Measurements from ENCODE around the gene CAPN7.

The CAPN7 gene

DNA sequence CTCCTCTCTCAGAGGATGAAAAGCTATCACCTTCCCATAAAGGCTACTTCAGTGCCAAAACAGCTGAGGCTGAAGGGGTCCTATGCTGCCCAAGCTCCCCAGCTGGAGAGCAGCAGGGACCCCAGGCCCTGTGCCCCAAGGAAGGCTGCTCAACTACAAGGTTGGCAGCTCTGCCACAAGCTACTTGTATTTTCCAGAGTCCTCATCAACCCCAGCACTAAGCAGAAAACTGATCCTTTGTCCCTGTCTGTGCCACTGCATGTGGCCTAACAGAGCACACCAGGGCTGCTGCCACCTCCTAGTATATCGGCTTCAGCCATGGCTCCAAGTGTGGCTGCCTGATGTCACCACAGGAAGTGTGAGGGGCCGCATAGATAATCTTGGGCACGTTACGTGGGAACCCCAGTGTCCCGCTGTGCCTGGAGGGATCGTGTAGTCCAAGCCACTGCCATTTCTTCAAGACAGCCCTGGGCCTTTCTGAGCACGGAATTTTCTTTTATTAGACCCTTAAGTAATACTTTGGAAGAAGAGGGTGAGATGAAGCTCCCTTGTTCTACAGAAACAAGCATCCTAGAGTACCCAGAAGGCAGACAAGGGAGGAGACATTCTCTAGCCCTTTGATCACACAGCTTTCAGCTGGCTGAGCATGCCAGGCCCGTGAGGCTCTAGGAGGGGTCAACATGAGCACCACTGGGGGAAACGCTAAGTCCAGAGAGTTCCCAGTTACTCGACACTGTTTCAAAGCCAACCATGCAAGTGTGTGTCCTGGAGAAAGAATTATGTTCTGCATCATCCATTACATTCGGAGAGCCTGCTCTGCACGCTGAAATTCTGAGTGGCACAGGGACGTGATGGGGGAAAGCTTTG is 60.7 kb downstream of the CAPN7 start:
- no peak overlapping the region for H3K4me3 Mint-ChIP-seq
- H3K36me3 Mint-ChIP-seq (ENCODE audit: low read depth), result peaks cover 20% of the 10 kb centered on the region
- no peak overlapping the region for H3K27ac Mint-ChIP-seq
- peaks cover 31% of the 10 kb centered on the region for H3K4me1 Mint-ChIP-seq (ENCODE audit: low read depth)
- H3K9me3 Mint-ChIP-seq, result no peaks in the 10 kb centered on the region
- H3K27me3 Mint-ChIP-seq, result no peaks in the 10 kb centered on the region
- intact Hi-C loops (cut with micrococcal nuclease), result no loop called here

DNA sequence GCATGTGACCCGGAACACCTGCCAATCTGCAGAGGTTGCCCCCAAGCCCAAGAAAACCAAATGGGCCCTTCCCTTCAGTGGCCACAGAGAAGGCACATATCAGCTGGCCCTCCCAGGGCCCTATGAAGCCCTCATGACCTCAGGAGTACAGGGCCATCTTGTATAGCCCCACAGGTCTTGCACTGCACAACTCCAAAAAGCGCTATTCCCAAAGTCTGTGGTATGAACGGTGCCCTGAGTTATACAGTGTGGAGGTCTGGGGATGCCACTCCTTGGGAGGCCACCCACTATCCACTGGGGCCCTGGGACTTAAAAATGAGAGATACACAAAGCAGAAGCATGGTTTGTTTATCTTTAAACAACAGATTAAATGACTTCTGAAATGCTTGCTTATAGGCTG is 61.5 kb downstream of the CAPN7 start:
- Mint-ChIP-seq H3K4me1 (ENCODE audit: low read depth) (peaks cover 38% of the 10 kb centered on the region), H3K36me3 (ENCODE audit: low read depth) (peaks cover 16% of the 10 kb centered on the region), H3K9me3 (no peaks in the 10 kb centered on the region), H3K27ac (no peak overlapping the region), H3K27me3 (no peaks in the 10 kb centered on the region), H3K4me3 (no peak overlapping the region)
- intact Hi-C loops (cut with micrococcal nuclease), result no loop called here

- Mint-ChIP-seq H3K27ac (no peak overlapping the region), H3K4me3 (no peak overlapping the region), H3K9me3 (no peaks in the 10 kb centered on the region), H3K36me3 (ENCODE audit: low read depth) (peaks cover 16% of the 10 kb centered on the region), H3K27me3 (no peaks in the 10 kb centered on the region), H3K4me1 (ENCODE audit: low read depth) (peaks cover 45% of the 10 kb centered on the region)
- intact Hi-C loops (cut with micrococcal nuclease), result loop anchor here (1.0 to 2.0 kb wide), 5 partner anchors 27 to 289 kb away; partner anchors contain the start of gene SH3BP5
Measured at GRCh38 chr3:15268033-15268631, 62.1 kb downstream of the CAPN7 start.

- no peaks in the 10 kb centered on the region for H3K27me3 Mint-ChIP-seq
- peak overlapping the region; percentile 85 for H3K27ac Mint-ChIP-seq
- H3K4me3 Mint-ChIP-seq, result peak overlapping the region; percentile 64
- H3K36me3 Mint-ChIP-seq (ENCODE audit: low read depth), result peaks cover 16% of the 10 kb centered on the region
- H3K9me3 Mint-ChIP-seq, result no peaks in the 10 kb centered on the region
- H3K4me1 Mint-ChIP-seq (ENCODE audit: low read depth), result peaks cover 57% of the 10 kb centered on the region
- intact Hi-C loops (cut with micrococcal nuclease), result loop anchor here (2.0 kb wide), 2 partner anchors 25 to 287 kb away; no protein-coding TSS in a partner anchor
Measured at GRCh38 chr3:15269091-15269989, 63.3 kb downstream of the CAPN7 start.

- H3K4me1 Mint-ChIP-seq (ENCODE audit: low read depth), result peaks cover 73% of the 10 kb centered on the region
- no peaks in the 10 kb centered on the region for H3K9me3 Mint-ChIP-seq
- no peak overlapping the region for H3K4me3 Mint-ChIP-seq
- intact Hi-C loops (cut with micrococcal nuclease), result no loop called here
- peaks cover 2% of the 10 kb centered on the region for H3K27me3 Mint-ChIP-seq
- H3K36me3 Mint-ChIP-seq (ENCODE audit: low read depth), result peaks cover 5% of the 10 kb centered on the region
- H3K27ac Mint-ChIP-seq, result peak overlapping the region; percentile 89
Measured at GRCh38 chr3:15271030-15271429, 65.0 kb downstream of the CAPN7 start.

DNA sequence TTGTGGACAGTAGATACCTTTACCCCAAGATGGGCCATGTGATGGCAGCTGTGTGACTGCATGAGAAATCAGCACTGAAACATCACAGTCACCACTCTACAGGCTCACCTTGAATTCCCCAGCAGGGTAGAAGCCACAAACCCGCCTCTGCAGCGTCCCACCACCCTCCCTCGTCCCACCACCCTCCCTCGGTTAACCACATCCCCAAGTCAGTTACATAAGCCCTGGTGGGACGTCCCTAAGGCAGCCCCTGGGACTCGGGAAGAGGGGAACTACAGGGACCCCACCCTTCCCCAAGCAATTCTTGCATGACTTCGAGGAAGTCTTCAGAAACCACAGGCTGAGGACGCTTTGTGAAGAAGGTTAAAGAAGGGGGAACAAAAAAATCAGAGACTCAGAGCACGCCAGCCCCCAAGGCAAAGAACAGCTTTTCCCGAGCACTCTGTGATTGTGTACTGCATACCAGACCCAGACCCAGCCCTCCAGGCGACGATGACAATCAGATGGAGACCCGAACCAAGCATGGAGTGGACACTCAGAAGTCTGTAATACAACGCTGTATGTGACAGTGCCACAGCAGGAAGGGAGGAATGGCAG is 65.8 kb downstream of the CAPN7 start:
- Mint-ChIP-seq H3K36me3 (ENCODE audit: low read depth) (no peaks in the 10 kb centered on the region), H3K27ac (peak overlapping the region; percentile 89), H3K9me3 (no peaks in the 10 kb centered on the region), H3K27me3 (peaks cover 2% of the 10 kb centered on the region), H3K4me1 (ENCODE audit: low read depth) (peaks cover 78% of the 10 kb centered on the region), H3K4me3 (peak overlapping the region; percentile 70)
- intact Hi-C loops (cut with micrococcal nuclease), result no loop called here

DNA sequence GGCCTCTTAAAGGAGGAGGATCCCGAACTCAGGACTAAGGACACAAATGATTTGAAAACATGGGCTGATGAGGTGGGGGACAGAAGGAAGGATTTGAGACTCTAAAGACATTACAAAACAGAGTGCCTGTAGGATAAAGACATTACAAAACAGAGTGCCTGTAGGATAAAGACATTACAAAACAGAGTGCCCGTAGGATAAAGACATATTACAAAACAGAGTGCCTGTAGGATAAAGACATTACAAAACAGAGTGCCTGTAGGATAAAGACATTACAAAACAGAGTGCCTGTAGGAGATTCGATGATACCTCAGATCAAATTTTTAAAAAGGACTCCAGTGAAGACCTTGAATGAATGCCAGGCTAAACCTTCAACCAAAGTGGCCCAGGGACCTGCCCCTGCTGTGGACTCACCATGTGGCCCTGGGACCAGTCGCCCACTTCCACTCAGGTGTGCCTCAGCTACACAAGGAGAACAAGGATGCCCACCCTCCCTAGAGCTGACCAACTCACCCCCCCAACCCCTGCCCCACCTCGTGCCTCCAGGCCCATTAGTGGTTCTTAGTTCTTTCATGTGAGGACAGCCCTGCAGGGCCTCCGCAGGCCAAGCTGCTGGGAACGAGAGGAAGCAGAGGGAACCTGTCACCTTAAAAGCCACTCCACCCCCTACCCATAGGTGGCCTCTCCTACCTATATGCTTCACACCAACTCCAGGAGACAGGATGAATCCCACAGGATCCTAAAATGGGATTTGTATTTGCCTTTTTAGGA is 66.6 kb downstream of the CAPN7 start:
- Mint-ChIP-seq H3K36me3 (ENCODE audit: low read depth) (no peaks in the 10 kb centered on the region), H3K4me3 (peak overlapping the region; percentile 70), H3K9me3 (no peaks in the 10 kb centered on the region), H3K27ac (peak overlapping the region; percentile 89), H3K27me3 (peaks cover 4% of the 10 kb centered on the region), H3K4me1 (ENCODE audit: low read depth) (peaks cover 78% of the 10 kb centered on the region)
- intact Hi-C loops (cut with micrococcal nuclease), result no loop called here

DNA sequence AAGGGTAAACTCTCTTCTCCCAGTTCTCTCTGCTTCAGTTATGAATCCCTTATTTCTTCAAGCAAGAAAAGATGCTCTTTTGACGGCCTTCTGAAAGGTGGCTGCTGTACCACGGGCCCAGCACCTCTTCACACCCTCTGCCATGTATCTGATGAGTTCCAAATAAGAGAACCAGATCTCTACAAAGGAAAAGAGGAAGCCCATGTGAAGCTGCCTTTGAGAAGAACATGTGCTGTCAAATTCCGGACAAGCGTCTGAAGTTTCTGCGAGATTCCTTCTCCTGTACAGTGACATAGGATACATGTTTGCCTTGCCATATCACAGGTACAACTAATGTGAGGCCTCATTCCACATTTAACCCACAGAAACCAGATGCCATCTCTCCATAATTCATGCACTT is 67.2 kb downstream of the CAPN7 start:
- Mint-ChIP-seq H3K9me3 (no peaks in the 10 kb centered on the region), H3K27ac (peak overlapping the region; percentile 89), H3K27me3 (peaks cover 5% of the 10 kb centered on the region), H3K4me3 (peak overlapping the region; percentile 55), H3K4me1 (ENCODE audit: low read depth) (peaks cover 77% of the 10 kb centered on the region), H3K36me3 (ENCODE audit: low read depth) (no peaks in the 10 kb centered on the region)
- intact Hi-C loops (cut with micrococcal nuclease), result no loop called here

- Mint-ChIP-seq H3K4me1 (ENCODE audit: low read depth) (peaks cover 59% of the 10 kb centered on the region), H3K9me3 (no peaks in the 10 kb centered on the region), H3K36me3 (ENCODE audit: low read depth) (no peaks in the 10 kb centered on the region), H3K27me3 (peaks cover 5% of the 10 kb centered on the region), H3K4me3 (no peak overlapping the region), H3K27ac (no peak overlapping the region)
- intact Hi-C loops (cut with micrococcal nuclease), result no loop called here
Measured at GRCh38 chr3:15276028-15276724, 70.1 kb downstream of the CAPN7 start.

- H3K4me3 Mint-ChIP-seq, result no peak overlapping the region
- H3K4me1 Mint-ChIP-seq (ENCODE audit: low read depth), result peaks cover 42% of the 10 kb centered on the region
- intact Hi-C loops (cut with micrococcal nuclease), result no loop called here
- H3K9me3 Mint-ChIP-seq, result no peaks in the 10 kb centered on the region
- H3K27me3 Mint-ChIP-seq, result peaks cover 5% of the 10 kb centered on the region
- no peaks in the 10 kb centered on the region for H3K36me3 Mint-ChIP-seq (ENCODE audit: low read depth)
- H3K27ac Mint-ChIP-seq, result peak overlapping the region; percentile 19
Measured at GRCh38 chr3:15277861-15278500, 71.9 kb downstream of the CAPN7 start.

DNA sequence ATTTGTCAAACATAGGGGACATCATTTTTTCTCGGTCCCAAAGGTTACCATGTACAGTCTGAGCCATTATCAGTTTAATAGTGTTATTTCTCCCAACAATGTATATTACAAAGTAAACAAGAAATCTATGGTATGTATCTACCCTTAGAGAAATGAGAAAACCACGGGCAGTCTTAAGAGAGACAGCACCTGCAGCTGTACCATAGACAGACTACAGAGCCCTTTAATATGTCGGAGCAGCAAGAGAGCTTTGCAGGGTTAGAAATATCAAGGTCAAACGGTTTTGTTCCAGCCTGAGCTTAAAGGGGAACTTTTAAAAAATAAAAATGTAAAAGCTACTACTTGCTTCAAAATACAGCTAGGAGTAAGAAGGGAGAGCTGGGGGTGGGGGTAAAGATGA is 73.2 kb downstream of the CAPN7 start:
- intact Hi-C loops (cut with micrococcal nuclease), result no loop called here
- H3K36me3 Mint-ChIP-seq (ENCODE audit: low read depth), result no peaks in the 10 kb centered on the region
- no peak overlapping the region for H3K27ac Mint-ChIP-seq
- no peak overlapping the region for H3K4me3 Mint-ChIP-seq
- H3K4me1 Mint-ChIP-seq (ENCODE audit: low read depth), result peaks cover 34% of the 10 kb centered on the region
- H3K9me3 Mint-ChIP-seq, result no peaks in the 10 kb centered on the region
- peaks cover 7% of the 10 kb centered on the region for H3K27me3 Mint-ChIP-seq

GRCh38 chr3:15279671-15280402 is 73.8 kb downstream of the CAPN7 start:
- Mint-ChIP-seq H3K4me3 (no peak overlapping the region), H3K27me3 (peaks cover 6% of the 10 kb centered on the region), H3K4me1 (ENCODE audit: low read depth) (peaks cover 30% of the 10 kb centered on the region), H3K36me3 (ENCODE audit: low read depth) (no peaks in the 10 kb centered on the region), H3K9me3 (no peaks in the 10 kb centered on the region), H3K27ac (no peak overlapping the region)
- intact Hi-C loops (cut with micrococcal nuclease), result no loop called here

All from dendritic cell treated with granulocyte-macrophage colony-stimulating factor and Interleukin-4, amounts not matched to agents 40 ng/mL and 50 ng/mL, for 4 days (primary cell).